Measurements from ENCODE around the gene FOXD4L3. TPM values are rescaled to one million over a fixed set of nuclear protein-coding genes. Genes with fewer than 3 reads are reported as not detected.
"Not testable (repeated sequence)": the region's sequence is repeated elsewhere in the genome, so short reads cannot be mapped to it uniquely, and the experiment has no call there.

Gene FOXD4L3
- total RNA-seq, 1 experiment from 2014 or later = not detected

DNA sequence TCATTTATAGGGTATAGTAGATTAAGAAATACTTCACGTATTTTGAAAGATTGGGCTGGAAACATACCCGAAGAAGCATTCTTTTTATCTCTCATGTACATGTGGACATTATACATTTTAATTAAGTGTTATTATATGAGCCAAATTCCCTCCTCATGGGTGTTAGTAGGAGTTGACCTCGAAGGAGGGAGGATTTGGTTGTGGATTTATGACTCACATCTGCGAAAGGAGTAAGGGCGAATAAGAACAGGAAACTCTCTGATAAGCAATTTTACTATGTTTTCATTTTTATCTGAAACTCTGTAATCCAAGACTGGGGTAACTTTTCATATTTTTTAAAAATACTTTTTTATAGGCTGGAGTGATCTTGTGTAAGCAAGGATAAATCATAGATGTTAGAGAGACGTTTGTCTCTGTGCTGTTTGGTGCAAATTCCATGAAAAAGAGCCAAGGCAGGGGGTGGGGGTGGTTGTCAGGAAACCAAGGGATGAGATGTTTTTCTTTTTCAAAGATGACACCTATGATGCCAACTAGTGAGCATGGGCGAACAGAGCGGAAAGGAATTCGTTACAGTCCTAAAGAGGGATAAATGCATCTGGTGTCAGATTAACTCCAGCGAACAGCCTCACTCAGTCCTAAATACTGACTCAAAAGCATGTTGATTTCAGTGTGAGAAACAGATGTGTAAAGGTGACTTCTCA is 34.1 kb downstream of the FOXD4L3 start:
- in situ Hi-C loops (cut with HindIII; ENCODE audit: low pct_unique_long_range_greater_than_20kb, low sequenced_read_pairs); DNase-seq (ENCODE audit: low read depth, low spot score): not testable (repeated sequence)

DNA sequence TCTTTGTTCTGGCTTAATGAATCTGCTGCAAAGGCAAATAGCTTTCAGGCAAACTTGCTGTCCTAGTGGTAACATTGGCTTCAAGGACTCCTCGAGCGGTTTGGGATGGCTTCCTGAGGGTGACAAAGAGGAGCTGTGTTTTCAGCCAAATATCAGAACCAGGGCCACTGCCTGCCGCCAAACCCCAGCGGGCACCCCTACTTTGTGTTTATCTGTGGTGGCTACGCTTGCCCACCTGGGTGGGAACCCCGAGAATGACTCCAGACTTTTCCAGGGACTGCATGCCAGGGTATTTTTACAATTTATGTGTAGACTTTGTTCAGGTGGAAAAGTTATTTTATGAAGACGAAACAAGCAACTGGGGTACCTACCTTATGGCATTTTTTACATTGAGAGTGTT is 35.3 kb downstream of the FOXD4L3 start:
- DNase-seq (ENCODE audit: low read depth, low spot score); in situ Hi-C loops (cut with HindIII; ENCODE audit: low pct_unique_long_range_greater_than_20kb, low sequenced_read_pairs): not testable (repeated sequence)

DNA sequence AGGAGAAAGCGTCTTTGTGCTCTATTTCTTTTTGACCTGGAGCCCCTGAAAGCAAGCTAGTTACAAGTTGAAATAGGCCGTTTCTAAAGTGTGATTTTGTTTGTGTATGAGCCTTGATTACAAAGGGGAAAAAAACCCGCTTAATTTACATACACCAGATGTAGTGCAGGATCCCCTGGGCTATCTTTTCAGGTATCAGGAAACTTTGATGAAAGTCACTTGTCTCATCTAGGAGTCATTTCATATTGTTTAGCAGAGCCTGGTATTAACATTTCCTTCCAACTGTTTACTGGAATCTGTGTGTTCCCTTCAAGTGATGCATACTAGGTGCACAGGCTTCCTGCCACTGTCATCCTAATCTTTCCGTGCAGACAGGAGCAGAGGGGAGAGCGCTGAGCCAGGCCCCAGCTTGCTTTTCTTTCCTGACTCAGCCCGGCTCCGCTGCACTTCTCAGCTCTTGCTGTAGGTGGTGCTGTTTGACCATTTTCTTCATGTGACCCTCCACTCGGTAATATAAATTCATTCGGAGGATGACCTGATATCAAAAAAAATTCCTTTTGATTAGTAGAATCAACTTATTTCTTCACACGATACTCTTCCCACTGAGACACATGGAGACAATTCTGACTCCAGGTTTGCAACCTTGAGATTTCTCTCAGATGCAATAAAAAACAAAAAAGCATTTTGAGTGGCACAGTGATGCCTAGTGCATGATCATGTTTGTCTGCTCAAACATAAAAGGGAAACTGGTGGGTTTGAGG is 39.8 kb downstream of the FOXD4L3 start:
- in situ Hi-C loops (cut with HindIII; ENCODE audit: low pct_unique_long_range_greater_than_20kb, low sequenced_read_pairs); DNase-seq (ENCODE audit: low read depth, low spot score): not testable (repeated sequence)

DNA sequence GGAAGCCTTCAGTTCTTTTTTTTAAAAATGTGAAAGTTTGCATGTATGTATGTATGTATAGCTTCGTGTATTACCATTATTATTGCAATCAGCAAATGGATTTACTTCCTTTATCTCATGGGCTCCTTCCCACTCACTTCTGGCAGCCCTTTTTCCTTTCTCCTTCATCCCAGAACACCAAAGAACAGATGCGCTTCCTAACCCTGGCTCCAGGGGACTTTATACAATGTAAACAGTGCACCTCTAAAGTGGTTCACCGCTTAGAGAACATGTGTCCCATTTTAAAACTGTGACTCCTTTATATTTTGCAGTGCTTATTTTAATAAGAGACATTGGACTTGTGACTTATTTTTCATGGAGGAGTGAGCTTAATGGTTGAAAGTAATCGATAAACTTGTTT is 40.6 kb downstream of the FOXD4L3 start:
- in situ Hi-C loops (cut with HindIII; ENCODE audit: low pct_unique_long_range_greater_than_20kb, low sequenced_read_pairs); DNase-seq (ENCODE audit: low read depth, low spot score): not testable (repeated sequence)

DNA sequence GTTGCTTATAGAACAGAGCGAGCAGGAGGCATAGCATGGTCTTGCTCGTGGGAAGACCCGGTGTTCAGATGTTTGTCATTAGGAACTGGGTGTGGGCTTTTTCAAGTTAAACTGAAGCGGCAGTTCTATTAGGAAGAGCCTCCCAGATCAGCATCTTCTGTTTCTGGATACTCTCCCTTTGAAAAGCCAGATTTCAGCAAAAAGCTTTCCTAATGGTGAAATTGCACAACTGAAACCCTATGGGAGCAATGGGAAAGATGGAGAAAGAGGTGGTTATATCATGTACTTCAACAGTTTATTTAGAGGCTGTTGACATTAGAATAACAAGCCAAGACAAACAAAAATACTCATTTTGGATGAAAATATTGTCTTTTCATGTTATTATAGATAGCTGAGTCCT is 41.3 kb downstream of the FOXD4L3 start:
- DNase-seq (ENCODE audit: low read depth, low spot score); in situ Hi-C loops (cut with HindIII; ENCODE audit: low pct_unique_long_range_greater_than_20kb, low sequenced_read_pairs): not testable (repeated sequence)

DNA sequence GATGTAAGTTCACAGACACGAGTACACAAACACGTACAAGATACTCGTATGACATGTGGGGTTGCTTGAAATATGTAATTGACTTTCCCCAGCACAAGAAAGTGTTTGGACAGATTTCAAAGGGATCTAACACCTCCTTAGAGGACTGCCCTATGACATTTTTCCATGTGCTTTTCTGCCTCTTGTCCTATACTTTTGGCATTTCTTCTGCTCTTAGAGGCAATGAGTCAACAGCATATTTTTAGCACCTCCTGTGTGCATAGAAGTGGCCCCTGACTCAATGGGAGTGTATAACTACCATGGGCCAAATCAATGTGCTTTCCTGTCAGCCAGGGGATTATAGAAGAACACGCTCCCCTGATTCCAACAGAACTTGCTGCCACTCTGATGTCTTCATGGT is 49.0 kb downstream of the FOXD4L3 start:
- DNase-seq (ENCODE audit: low read depth, low spot score); in situ Hi-C loops (cut with HindIII; ENCODE audit: low pct_unique_long_range_greater_than_20kb, low sequenced_read_pairs): not testable (repeated sequence)

Other genes starting within 250 kb of the FOXD4L3 start
- 48.2 and 53.6 TPM in 2 replicates for gene ZNG1C, start 60.9 kb upstream of the FOXD4L3 start, total RNA-seq (2014; rRNA removed; shearing (Covaris generic))
- gene PGM5, start 53.7 kb downstream of the FOXD4L3 start, total RNA-seq (2014; rRNA removed; shearing (Covaris generic)) = 4.9 and 5.7 TPM in 2 replicates
- gene TMEM252, start 238.0 kb downstream of the FOXD4L3 start, total RNA-seq (2014; rRNA removed; shearing (Covaris generic)) = not detected in 2 replicates